Neural crest cell (in vitro differentiated cells): Measurements from ENCODE around the gene KCNIP4. TPM values are rescaled to one million over a fixed set of nuclear protein-coding genes. Genes with fewer than 3 reads are reported as not detected.
A peak's percentile ranks its signal among the peaks of the same experiment; 100 is the strongest.

Source experiments
- DNase-seq: peaks from one replicate; pipeline ENCODE4 v3.0.0; 2021; ENCODE audit warnings: low read depth, mixed read lengths, low spot score
- H3K27ac Mint-ChIP-seq: one replicate; pipeline ENCODE4 v1.8.0; 2021; ENCODE audit warnings: mild to moderate bottlenecking, mixed read lengths; ENCODE audit not compliant: unreplicated experiment
- H3K27me3 Mint-ChIP-seq: 2 replicates; pipeline ENCODE4 v1.8.0; 2021; ENCODE audit warnings: low read depth, mild to moderate bottlenecking, mixed read lengths
- H3K36me3 Mint-ChIP-seq: 2 replicates; pipeline ENCODE4 v1.8.0; 2021; ENCODE audit warnings: low read depth, mild to moderate bottlenecking, mixed read lengths
- H3K4me1 Mint-ChIP-seq: 2 replicates; pipeline ENCODE4 v1.8.0; 2021; ENCODE audit warnings: mixed read lengths
- H3K4me3 Mint-ChIP-seq: one replicate; pipeline ENCODE4 v1.8.0; 2021; ENCODE audit warnings: mild to moderate bottlenecking, mixed read lengths
- H3K9me3 Mint-ChIP-seq: 2 replicates; pipeline ENCODE4 v1.8.0; 2021; ENCODE audit warnings: mixed read lengths
- total RNA-seq: library from RNA; stranded (reverse); gene quantifications from 2 replicates; pipeline ENCODE4 v1.2.1, GENCODE V29; 2021
- TF ChIP-seq, protein P1 (sequence below): fragments of 200-600 bp; sonication (generic); conservative IDR thresholded peaks from 2 replicates; pipeline ENCODE4 v1.5.0; 2021; ENCODE audit warnings: antibody characterized with exemption, mild to moderate bottlenecking

KCNIP4 gene
- total RNA-seq, 1 donor from 2014 or later, result 0.33 TPM

DNA sequence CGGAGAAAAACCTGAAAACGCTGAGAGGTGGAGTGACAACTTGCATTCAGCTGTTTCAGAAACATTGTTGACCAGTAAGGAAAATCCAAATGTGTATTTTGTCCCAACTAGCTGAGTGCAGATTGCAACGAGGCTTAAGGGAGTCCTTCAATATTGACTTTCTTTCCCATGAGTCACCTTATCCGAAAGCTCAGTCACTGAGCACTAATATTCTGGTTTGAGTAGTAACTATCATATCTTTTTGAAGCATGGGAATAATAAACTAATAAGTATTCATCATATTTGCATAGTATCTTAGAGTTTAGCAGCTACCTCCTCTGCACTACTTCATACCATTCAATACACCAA lies 644.1 kb downstream of the KCNIP4 start:
- no peak overlapping the region for H3K27ac Mint-ChIP-seq
- no peak for DNase-seq
- TF ChIP-seq, protein P1, sequence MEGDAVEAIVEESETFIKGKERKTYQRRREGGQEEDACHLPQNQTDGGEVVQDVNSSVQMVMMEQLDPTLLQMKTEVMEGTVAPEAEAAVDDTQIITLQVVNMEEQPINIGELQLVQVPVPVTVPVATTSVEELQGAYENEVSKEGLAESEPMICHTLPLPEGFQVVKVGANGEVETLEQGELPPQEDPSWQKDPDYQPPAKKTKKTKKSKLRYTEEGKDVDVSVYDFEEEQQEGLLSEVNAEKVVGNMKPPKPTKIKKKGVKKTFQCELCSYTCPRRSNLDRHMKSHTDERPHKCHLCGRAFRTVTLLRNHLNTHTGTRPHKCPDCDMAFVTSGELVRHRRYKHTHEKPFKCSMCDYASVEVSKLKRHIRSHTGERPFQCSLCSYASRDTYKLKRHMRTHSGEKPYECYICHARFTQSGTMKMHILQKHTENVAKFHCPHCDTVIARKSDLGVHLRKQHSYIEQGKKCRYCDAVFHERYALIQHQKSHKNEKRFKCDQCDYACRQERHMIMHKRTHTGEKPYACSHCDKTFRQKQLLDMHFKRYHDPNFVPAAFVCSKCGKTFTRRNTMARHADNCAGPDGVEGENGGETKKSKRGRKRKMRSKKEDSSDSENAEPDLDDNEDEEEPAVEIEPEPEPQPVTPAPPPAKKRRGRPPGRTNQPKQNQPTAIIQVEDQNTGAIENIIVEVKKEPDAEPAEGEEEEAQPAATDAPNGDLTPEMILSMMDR, result no peak
- no peaks in the 10 kb centered on the region for H3K36me3 Mint-ChIP-seq
- H3K27me3 Mint-ChIP-seq, result peaks cover 90% of the 10 kb centered on the region
- H3K4me1 Mint-ChIP-seq, result peaks cover 9% of the 10 kb centered on the region
- peak overlapping the region; percentile 82 for H3K4me3 Mint-ChIP-seq
- H3K9me3 Mint-ChIP-seq, result no peaks in the 10 kb centered on the region

DNA sequence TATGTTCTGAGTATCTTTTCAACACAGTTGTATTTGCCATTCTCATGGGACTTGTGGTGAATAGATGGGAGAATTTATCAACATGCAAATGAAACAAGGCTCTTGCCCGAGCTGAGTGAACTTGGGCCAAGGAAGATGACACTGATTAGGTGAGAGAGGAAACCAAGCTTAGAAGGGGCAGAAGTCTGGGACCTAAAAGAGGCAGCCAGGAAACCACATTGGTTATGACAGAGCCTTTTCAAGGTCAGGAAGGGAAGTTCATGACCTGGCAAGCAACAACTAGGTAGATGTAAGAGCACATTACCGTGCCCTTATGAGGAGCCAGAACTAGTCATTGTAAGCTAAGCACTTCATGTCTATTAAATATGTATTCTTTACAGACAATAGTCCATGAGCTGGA lies 658.0 kb downstream of the KCNIP4 start:
- TF ChIP-seq, protein P1, result no peak
- H3K9me3 Mint-ChIP-seq, result no peaks in the 10 kb centered on the region
- no peaks in the 10 kb centered on the region for H3K4me1 Mint-ChIP-seq
- H3K4me3 Mint-ChIP-seq, result no peak overlapping the region
- H3K27ac Mint-ChIP-seq, result no peak overlapping the region
- DNase-seq, result no peak
- no peaks in the 10 kb centered on the region for H3K36me3 Mint-ChIP-seq
- H3K27me3 Mint-ChIP-seq, result peaks cover 59% of the 10 kb centered on the region

DNA sequence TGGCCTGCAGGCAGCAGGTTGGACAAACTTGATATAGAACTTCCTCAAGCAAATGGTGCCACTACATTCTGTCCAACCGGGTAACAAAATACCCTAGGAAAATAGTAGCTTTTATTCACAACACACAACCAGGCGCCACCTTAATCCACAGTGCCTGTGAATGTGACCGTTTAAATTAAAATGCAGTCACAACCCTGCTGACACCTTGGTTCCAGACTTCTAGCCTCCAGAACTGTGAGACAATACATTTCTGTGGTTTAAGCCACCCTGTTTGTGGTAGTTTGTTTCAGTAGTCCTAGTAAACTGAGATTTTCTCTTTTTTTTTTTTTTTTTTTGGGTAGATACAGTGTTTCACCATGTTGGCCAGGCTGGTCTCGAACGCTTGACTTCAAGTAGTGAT lies 672.5 kb downstream of the KCNIP4 start:
- H3K9me3 Mint-ChIP-seq, result no peaks in the 10 kb centered on the region
- H3K27ac Mint-ChIP-seq, result no peak overlapping the region
- peaks cover 15% of the 10 kb centered on the region for H3K27me3 Mint-ChIP-seq
- no peak for DNase-seq
- H3K4me1 Mint-ChIP-seq, result no peaks in the 10 kb centered on the region
- TF ChIP-seq, protein P1, result no peak
- no peaks in the 10 kb centered on the region for H3K36me3 Mint-ChIP-seq
- no peak overlapping the region for H3K4me3 Mint-ChIP-seq

DNA sequence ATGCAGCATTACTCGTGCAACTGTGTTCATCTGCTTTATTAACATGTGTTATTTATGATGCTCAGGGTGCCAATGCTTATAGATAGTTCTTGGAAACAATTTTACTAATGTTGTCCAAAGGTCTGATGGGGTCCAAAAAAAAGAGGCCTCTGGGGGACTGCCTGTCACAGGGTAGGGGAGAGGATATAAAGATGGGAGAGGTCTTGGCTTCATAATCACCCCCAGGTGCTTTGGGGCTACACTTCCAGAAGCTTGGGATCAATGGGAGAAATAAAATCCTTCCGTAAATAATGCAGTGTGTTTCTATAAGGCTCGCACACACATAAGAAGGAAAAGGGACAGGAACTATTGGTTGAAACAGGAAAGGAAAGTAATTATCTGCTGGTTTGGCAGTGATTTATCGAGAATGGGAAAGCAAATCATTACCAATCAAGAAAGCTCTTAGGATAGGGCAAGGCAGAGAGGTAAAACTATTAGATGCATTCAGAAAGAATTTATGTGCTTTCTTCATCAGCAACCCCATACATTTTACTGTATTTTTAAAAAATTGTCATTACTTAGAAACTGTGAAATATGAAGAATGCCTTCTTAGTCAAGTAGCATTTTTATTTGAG lies 677.0 kb downstream of the KCNIP4 start:
- no peak for DNase-seq
- no peak overlapping the region for H3K27ac Mint-ChIP-seq
- TF ChIP-seq, protein P1, result no peak
- peaks cover 7% of the 10 kb centered on the region for H3K27me3 Mint-ChIP-seq
- H3K9me3 Mint-ChIP-seq, result no peaks in the 10 kb centered on the region
- no peaks in the 10 kb centered on the region for H3K36me3 Mint-ChIP-seq
- no peak overlapping the region for H3K4me3 Mint-ChIP-seq
- H3K4me1 Mint-ChIP-seq, result no peaks in the 10 kb centered on the region

DNA sequence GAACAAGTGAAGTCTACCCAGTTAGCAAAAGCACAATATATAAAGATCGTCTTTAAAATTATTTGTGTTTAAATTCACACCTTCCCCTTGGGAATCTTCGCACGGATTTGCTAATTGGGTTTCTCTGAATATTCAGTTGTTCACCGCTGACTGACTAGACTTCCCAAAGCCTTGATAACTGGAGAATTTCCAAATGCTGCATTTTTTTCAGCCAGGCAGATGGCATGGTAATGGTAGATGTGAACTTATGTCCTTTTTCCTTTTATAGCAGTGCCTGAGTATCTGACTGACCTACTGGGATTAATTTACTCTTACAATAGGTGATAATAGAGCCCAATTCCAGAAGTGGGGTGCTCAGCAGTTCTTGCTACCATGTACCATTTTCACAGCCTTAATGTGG lies 700.2 kb downstream of the KCNIP4 start:
- no peak for DNase-seq
- Mint-ChIP-seq H3K9me3 (no peaks in the 10 kb centered on the region), H3K36me3 (no peaks in the 10 kb centered on the region), H3K27me3 (peaks cover 9% of the 10 kb centered on the region), H3K27ac (no peak overlapping the region), H3K4me3 (no peak overlapping the region), H3K4me1 (no peaks in the 10 kb centered on the region)
- TF ChIP-seq, protein P1, result no peak
